IMR-90 (cell line): ENCODE measurements around the gene BTBD2.

Experiments used
- CTCF ChIP-seq: conservative IDR thresholded peaks from 2 replicates; pipeline ENCODE4 v1.5.1; 2012; ENCODE audit warnings: mild to moderate bottlenecking, low read depth, low read length, improper control_type of control experiment
- MAFK ChIP-seq: IDR thresholded peaks from 2 replicates; pipeline ENCODE4 v1.6.1; 2012; ENCODE audit warnings: low read depth, low read length, improper control_type of control experiment
- POLR2A ChIP-seq: IDR thresholded peaks from 2 replicates; pipeline ENCODE4 v1.6.1; 2012; ENCODE audit warnings: mild to moderate bottlenecking, low read depth, low read length
- RAD21 ChIP-seq: IDR thresholded peaks from 2 replicates; pipeline ENCODE4 v1.6.1; 2012; ENCODE audit warnings: low read length, improper control_type of control experiment
- SMC3 ChIP-seq: fragments of 150-350 bp; IDR thresholded peaks from 2 replicates; pipeline ENCODE4 v1.6.1; 2016; ENCODE audit warnings: low read depth, mild to moderate bottlenecking, antibody characterized with exemption, low read length, moderate library complexity

DNA sequence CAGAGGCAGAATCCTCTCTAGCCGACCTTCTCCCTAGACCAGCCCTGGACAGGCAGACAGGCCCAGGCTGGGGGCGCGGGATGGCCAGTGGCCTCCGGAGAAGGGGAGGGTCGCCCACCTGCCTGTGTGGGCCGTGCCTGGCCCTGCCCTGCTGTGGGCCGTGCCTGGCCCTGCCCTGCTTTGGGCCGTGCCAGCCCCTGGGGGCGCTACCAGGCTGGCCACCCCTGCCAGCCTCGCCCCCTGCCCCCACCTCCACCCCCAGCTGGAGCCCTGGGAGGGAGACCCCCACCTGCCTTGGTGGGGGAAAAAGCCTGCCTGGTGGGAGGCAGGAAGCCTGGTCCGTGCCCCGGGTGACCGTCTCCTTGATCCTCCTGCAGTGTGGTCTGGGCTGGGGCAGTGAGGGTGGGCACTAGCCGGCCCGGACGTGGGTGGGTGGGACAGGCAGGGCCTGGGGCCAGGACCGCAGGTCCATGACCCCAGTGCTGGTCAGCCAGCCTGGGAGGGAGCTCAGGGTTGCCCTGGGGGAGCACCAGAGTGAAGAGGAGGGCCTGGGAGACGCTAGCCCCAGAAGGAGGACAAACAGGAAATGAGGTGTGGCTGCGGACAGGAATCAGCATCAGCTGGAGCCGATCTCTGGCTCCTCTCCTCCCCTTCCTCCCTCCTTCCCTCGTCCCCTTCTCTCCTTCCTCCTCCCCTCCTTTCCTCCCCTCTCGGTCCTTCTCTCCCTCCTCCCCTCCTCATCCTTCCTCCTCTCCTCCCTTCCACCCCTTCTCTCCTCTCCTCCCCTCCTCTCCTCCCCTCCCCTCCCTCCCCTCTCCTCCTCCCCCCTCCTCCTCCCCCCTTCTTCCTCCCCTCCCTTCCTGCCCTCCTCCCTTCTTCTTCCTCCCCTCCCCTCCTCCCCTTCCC lies 40.7 kb upstream of the BTBD2 start:
- TF ChIP-seq CTCF, result no peak
- TF ChIP-seq RAD21, result no peak
- no peak for TF ChIP-seq POLR2A
- TF ChIP-seq SMC3, result no peak
- TF ChIP-seq MAFK, result no peak
